Colonic mucosa (tissue), 4 donors: Measurements from ENCODE around the gene PLD1. TPM values are rescaled to one million over a fixed set of nuclear protein-coding genes. Genes with fewer than 3 reads are reported as not detected.

ENCODE experiments used
- DNase-seq: peaks from one replicate; pipeline ENCODE4 v3.0.0-alpha.2; 2020
- H3K27ac ChIP-seq: fragments of 200-600 bp; one replicate; pipeline ENCODE4 v1.8.0; 2021
- H3K27me3 ChIP-seq: fragments of 200-600 bp; one replicate; pipeline ENCODE4 v1.8.0; 2021
- H3K36me3 ChIP-seq: fragments of 200-600 bp; one replicate; pipeline ENCODE4 v1.8.0; 2021
- H3K4me1 ChIP-seq: fragments of 200-600 bp; one replicate; pipeline ENCODE4 v1.8.0; 2021; ENCODE audit warnings: mild to moderate bottlenecking
- H3K4me3 ChIP-seq: fragments of 200-600 bp; one replicate; pipeline ENCODE4 v1.8.0; 2021
- H3K9ac ChIP-seq, 2 donors: one replicate each; pipeline ENCODE4 v1.7.0; 2013; ENCODE audit warnings: control low read depth in 2 of 2, low read depth in 2 of 2, low read length in 2 of 2
- H3K9me3 ChIP-seq: fragments of 200-600 bp; one replicate; pipeline ENCODE4 v1.8.0; 2021
- CTCF ChIP-seq: fragments of 200-600 bp; IDR thresholded peaks from one replicate; pipeline ENCODE4 v1.8.0; 2022; ENCODE audit warnings: antibody characterized with exemption, mild to moderate bottlenecking
- intact Hi-C: fragments of 100-400 bp; cut with DNase I; formaldehyde crosslinking; loops from one replicate; pipeline ENCODE4 v1.14.1; 2022
- total RNA-seq, 2 donors: library from RNA; stranded (reverse); fragmentation: NEBNext Ultra II Directional in 1 of 2; extraction: Animal tissue kit (Norgen Biotek cat#: 25700) in 1 of 2; gene quantifications; one replicate each; pipeline ENCODE4 v1.2.1, GENCODE V29; 2021
- donor health status: healthy.
- donor health status: DM: no; HTN: no; CAD: no.
- donor health status: DM: no; HTN: no; CAD: no.

The PLD1 gene
- total RNA-seq, 2 donors from 2014 or later, result 49.6 to 81.3 TPM

GRCh38 chr3:171775943-171776342 lies 34.3 kb downstream of the PLD1 start:
- DNase-seq, result no peak
- intact Hi-C loops, result no loop called here
- no peak overlapping the region for H3K27ac ChIP-seq
- TF ChIP-seq CTCF, result no peak
- no peaks in the 10 kb centered on the region for H3K9me3 ChIP-seq
- H3K4me3 ChIP-seq, result no peak overlapping the region
- H3K27me3 ChIP-seq, result no peaks in the 10 kb centered on the region
- no peaks in the 10 kb centered on the region for H3K36me3 ChIP-seq
- H3K4me1 ChIP-seq, result no peaks in the 10 kb centered on the region
- no peak overlapping the region for H3K9ac ChIP-seq

GRCh38 chr3:171774521-171774920 lies 35.8 kb downstream of the PLD1 start:
- no peak overlapping the region for H3K4me3 ChIP-seq
- intact Hi-C loops, result loop anchor here (5.0 kb wide), 2 partner anchors 53 to 127 kb away; no protein-coding TSS in a partner anchor
- no peaks in the 10 kb centered on the region for H3K27me3 ChIP-seq
- no peak overlapping the region for H3K9ac ChIP-seq
- no peak overlapping the region for H3K27ac ChIP-seq
- H3K9me3 ChIP-seq, result no peaks in the 10 kb centered on the region
- no peak for TF ChIP-seq CTCF
- H3K4me1 ChIP-seq, result no peaks in the 10 kb centered on the region
- H3K36me3 ChIP-seq, result no peaks in the 10 kb centered on the region
- DNase-seq, result no peak

- Histone ChIP-seq H3K27me3 (no peaks in the 10 kb centered on the region), H3K9ac (no peak overlapping the region), H3K4me1 (no peaks in the 10 kb centered on the region), H3K36me3 (no peaks in the 10 kb centered on the region), H3K4me3 (no peak overlapping the region), H3K27ac (no peak overlapping the region), H3K9me3 (no peaks in the 10 kb centered on the region)
- DNase-seq, result peak; percentile 78
- intact Hi-C loops, result loop anchor here (5.0 kb wide), 2 partner anchors 55 to 125 kb away; no protein-coding TSS in a partner anchor
- TF ChIP-seq CTCF, result peak; percentile 56
Measured at GRCh38 chr3:171772427-171773056, 37.7 kb downstream of the PLD1 start.

- DNase-seq, result peak; percentile 67
- H3K4me1 ChIP-seq, result no peaks in the 10 kb centered on the region
- peak overlapping the region; percentile 34 for H3K4me3 ChIP-seq
- peak overlapping the region; percentile 58 for H3K27ac ChIP-seq
- H3K9me3 ChIP-seq, result no peaks in the 10 kb centered on the region
- no peaks in the 10 kb centered on the region for H3K36me3 ChIP-seq
- H3K9ac ChIP-seq, result peak overlapping the region in 1 of 2 donors; percentile 58
- intact Hi-C loops, result loop anchor here (5.0 kb wide), 2 partner anchors 56 to 124 kb away; no protein-coding TSS in a partner anchor
- TF ChIP-seq CTCF, result no peak
- H3K27me3 ChIP-seq, result no peaks in the 10 kb centered on the region
Measured at GRCh38 chr3:171770689-171771620, 39.3 kb downstream of the PLD1 start.

GRCh38 chr3:171769461-171769860 lies 40.8 kb downstream of the PLD1 start:
- H3K4me1 ChIP-seq, result no peaks in the 10 kb centered on the region
- no peaks in the 10 kb centered on the region for H3K36me3 ChIP-seq
- DNase-seq, result no peak
- no peak overlapping the region for H3K9ac ChIP-seq
- H3K27me3 ChIP-seq, result no peaks in the 10 kb centered on the region
- H3K9me3 ChIP-seq, result no peaks in the 10 kb centered on the region
- H3K4me3 ChIP-seq, result no peak overlapping the region
- no peak overlapping the region for H3K27ac ChIP-seq
- TF ChIP-seq CTCF, result no peak
- intact Hi-C loops, result no loop called here
